GM12892 (cell line): ENCODE data around the gene SSH2.

Source experiments
- DNase-seq: peaks from one replicate; pipeline ENCODE4 v3.0.0; 2011; ENCODE audit not compliant: insufficient read length
- FAIRE-seq: peaks from 2 replicates; lab custom pipeline; 2011; peaks lifted over from hg19 to GRCh38; lab: Jason Lieb, UNC
- POLR2A ChIP-seq: IDR thresholded peaks from 2 replicates; pipeline ENCODE4 v1.6.1; 2011; ENCODE audit warnings: low read depth, low read length, control low read depth
- POLR2AphosphoS5 ChIP-seq: IDR thresholded peaks from 2 replicates; pipeline ENCODE4 v1.6.1; 2011; ENCODE audit warnings: low read depth, low read length, control low read depth
- TAF1 ChIP-seq: IDR thresholded peaks from 2 replicates; pipeline ENCODE4 v1.6.1; 2011; ENCODE audit warnings: low read depth, mild to moderate bottlenecking, control low read depth, low read length, borderline replicate concordance

Gene SSH2

GRCh38 chr17:29650396-29650795 is 279.6 kb downstream of the SSH2 start:
- DNase-seq (no peak), FAIRE-seq (no peak)

GRCh38 chr17:29649359-29649758 is 280.7 kb downstream of the SSH2 start:
- FAIRE-seq (no peak), DNase-seq (no peak)
- TF ChIP-seq TAF1 (no peak), POLR2AphosphoS5 (no peak), POLR2A (no peak)

More at GRCh38 chr17:29650396-29650795, 279.6 kb downstream of the SSH2 start:
- no peak for TF ChIP-seq POLR2A
- no peak for TF ChIP-seq POLR2AphosphoS5
- no peak for TF ChIP-seq TAF1

GRCh38 chr17:29648005-29648404 is 282.0 kb downstream of the SSH2 start:
- TF ChIP-seq TAF1 (no peak), POLR2A (no peak)
- DNase-seq (no peak), FAIRE-seq (no peak)

- TF ChIP-seq POLR2AphosphoS5 (no peak), POLR2A (no peak), TAF1 (no peak)
- no peak for DNase-seq
- FAIRE-seq, result no peak
Measured at GRCh38 chr17:29645515-29646051, 284.4 kb downstream of the SSH2 start.

GRCh38 chr17:29643817-29644160 is 286.2 kb downstream of the SSH2 start:
- TF ChIP-seq TAF1 (no peak), POLR2A (no peak), POLR2AphosphoS5 (no peak)
- FAIRE-seq (no peak), DNase-seq (no peak)

GRCh38 chr17:29642171-29642611 is 287.8 kb downstream of the SSH2 start:
- FAIRE-seq (no peak), DNase-seq (no peak)
- TF ChIP-seq TAF1 (no peak), POLR2A (no peak), POLR2AphosphoS5 (no peak)

GRCh38 chr17:29640981-29641642 is 288.9 kb downstream of the SSH2 start:
- TF ChIP-seq TAF1, result no peak
- no peak for TF ChIP-seq POLR2A
- no peak for TF ChIP-seq POLR2AphosphoS5
- no peak for DNase-seq
- no peak for FAIRE-seq

GRCh38 chr17:29640413-29640812 is 289.6 kb downstream of the SSH2 start:
- no peak for TF ChIP-seq POLR2A
- TF ChIP-seq TAF1, result no peak
- no peak for TF ChIP-seq POLR2AphosphoS5
- no peak for FAIRE-seq
- DNase-seq, result no peak

- DNase-seq (no peak), FAIRE-seq (no peak)
- TF ChIP-seq POLR2AphosphoS5 (no peak), TAF1 (no peak), POLR2A (no peak)
Measured at GRCh38 chr17:29633886-29634285, 296.1 kb downstream of the SSH2 start.

GRCh38 chr17:29630630-29631193 is 299.3 kb downstream of the SSH2 start:
- FAIRE-seq (no peak), DNase-seq (no peak)
- TF ChIP-seq TAF1 (no peak), POLR2A (no peak), POLR2AphosphoS5 (no peak)

GRCh38 chr17:29629839-29630238 is 300.2 kb downstream of the SSH2 start:
- no peak for FAIRE-seq
- DNase-seq, result no peak
- TF ChIP-seq POLR2A (no peak), TAF1 (no peak), POLR2AphosphoS5 (no peak)

GRCh38 chr17:29628644-29629043 is 301.4 kb downstream of the SSH2 start:
- FAIRE-seq (no peak), DNase-seq (no peak)
- TF ChIP-seq POLR2AphosphoS5, result no peak
- no peak for TF ChIP-seq TAF1
- TF ChIP-seq POLR2A, result no peak
